HEK293T (cell line): ENCODE measurements around the gene OR2G6.
"Not testable (repeated sequence)": the region's sequence is repeated elsewhere in the genome, so short reads cannot be mapped to it uniquely, and the experiment has no call there.

ENCODE experiments used
- ARNT ChIP-seq: fragments of 450-650 bp; IDR thresholded peaks from 2 replicates; pipeline ENCODE4 v1.6.1; 2017; ENCODE audit warnings: mild to moderate bottlenecking
- BHLHE40 ChIP-seq: fragments of 450-650 bp; IDR thresholded peaks from 2 replicates; pipeline ENCODE4 v1.6.1; 2016; ENCODE audit warnings: mild to moderate bottlenecking, moderate library complexity, borderline replicate concordance
- ELF4 ChIP-seq: fragments of 450-650 bp; IDR thresholded peaks from 2 replicates; pipeline ENCODE4 v1.6.1; 2017; ENCODE audit warnings: antibody characterized with exemption
- FOXK2 ChIP-seq: fragments of 450-650 bp; IDR thresholded peaks from 2 replicates; pipeline ENCODE4 v1.6.1; 2016; ENCODE audit warnings: mild to moderate bottlenecking
- FOXM1 ChIP-seq: fragments of 450-650 bp; IDR thresholded peaks from 2 replicates; pipeline ENCODE4 v1.6.1; 2017; ENCODE audit warnings: mild to moderate bottlenecking, borderline replicate concordance
- NFRKB ChIP-seq: fragments of 450-650 bp; IDR thresholded peaks from 2 replicates; pipeline ENCODE4 v1.6.1; 2016; ENCODE audit warnings: mild to moderate bottlenecking, moderate library complexity
- SP1 ChIP-seq: fragments of 450-650 bp; IDR thresholded peaks from 2 replicates; pipeline ENCODE4 v1.6.1; 2017
- SUZ12 ChIP-seq: fragments of 450-650 bp; IDR thresholded peaks from 2 replicates; pipeline ENCODE4 v1.6.1; 2016; ENCODE audit warnings: mild to moderate bottlenecking
- TARDBP ChIP-seq: fragments of 450-650 bp; IDR thresholded peaks from 2 replicates; pipeline ENCODE4 v1.6.1; 2016
- ZNF384 ChIP-seq: fragments of 450-650 bp; IDR thresholded peaks from 2 replicates; pipeline ENCODE4 v1.6.1; 2016
- TF ChIP-seq, protein P1 (sequence below): fragments of 450-650 bp; IDR thresholded peaks from 2 replicates; pipeline ENCODE4 v1.6.1; 2016

DNA sequence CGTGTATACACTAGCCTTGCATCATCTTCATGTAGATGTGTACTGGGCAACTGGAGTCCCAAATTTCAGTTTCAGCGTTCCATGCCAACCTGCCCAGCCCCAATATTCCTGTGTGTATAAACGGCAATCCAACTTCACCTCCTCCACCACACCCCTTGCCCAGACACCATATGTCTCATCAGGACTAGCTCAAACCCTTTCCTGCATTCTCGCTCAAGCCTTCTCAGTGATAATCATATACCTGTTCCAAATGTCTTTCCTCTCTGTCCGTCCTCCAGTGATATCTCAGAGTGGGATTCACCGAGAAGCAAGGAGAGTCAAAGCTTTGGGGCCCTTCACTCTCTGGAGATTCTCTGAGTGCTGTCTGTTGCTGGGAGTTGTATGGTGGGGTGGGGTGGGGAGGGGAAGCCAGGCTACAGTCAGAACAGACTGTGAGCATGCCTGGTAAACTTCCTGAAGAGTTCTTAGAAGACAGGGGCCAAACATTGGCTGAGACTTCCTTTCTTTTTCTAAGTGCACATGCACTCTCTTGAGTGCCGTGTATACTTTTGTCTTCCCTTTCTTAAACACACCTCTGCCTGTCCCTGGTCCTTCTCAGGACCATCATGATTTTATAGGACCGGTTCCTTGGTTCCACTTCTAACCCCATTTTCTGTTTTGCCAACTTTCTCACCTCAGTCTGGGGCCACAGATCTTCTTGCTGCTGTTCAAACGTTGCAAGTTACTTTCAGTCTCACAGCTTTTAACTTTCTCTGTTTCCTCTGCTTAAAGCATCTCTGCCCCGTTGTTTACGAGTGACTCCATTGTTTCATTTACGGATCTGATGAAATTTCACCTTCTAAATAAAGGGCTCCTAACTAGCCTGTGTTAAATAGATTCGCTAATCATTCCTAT lies 25.9 kb upstream of the OR2G6 start:
- TF ChIP-seq SP1, ELF4, SUZ12, NFRKB, FOXM1, TARDBP, FOXK2, BHLHE40, ZNF384, ARNT: not testable (repeated sequence)
- TF ChIP-seq, protein P1, sequence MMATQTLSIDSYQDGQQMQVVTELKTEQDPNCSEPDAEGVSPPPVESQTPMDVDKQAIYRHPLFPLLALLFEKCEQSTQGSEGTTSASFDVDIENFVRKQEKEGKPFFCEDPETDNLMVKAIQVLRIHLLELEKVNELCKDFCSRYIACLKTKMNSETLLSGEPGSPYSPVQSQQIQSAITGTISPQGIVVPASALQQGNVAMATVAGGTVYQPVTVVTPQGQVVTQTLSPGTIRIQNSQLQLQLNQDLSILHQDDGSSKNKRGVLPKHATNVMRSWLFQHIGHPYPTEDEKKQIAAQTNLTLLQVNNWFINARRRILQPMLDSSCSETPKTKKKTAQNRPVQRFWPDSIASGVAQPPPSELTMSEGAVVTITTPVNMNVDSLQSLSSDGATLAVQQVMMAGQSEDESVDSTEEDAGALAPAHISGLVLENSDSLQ: not testable (repeated sequence)
